Heart left ventricle (tissue), 13 donors: Measurements from ENCODE around the gene CCSER1.

Experiments used
- CTCF ChIP-seq, 12 donors: fragments of 200-600 bp; sonication (generic) in 4 of 12; IDR thresholded peaks; one replicate each; pipeline versions ENCODE4 v1.5.0 to v1.8.0; 2018 to 2022; ENCODE audit warnings: antibody characterized with exemption in 12 of 12, mild to moderate bottlenecking in 5 of 12
- POLR2A ChIP-seq, 2 donors: fragments of 450-650 bp; IDR thresholded peaks; one replicate each; pipeline ENCODE4 v1.6.1; 2017; ENCODE audit warnings: antibody characterized with exemption in 2 of 2, mild to moderate bottlenecking in 2 of 2, moderate library complexity in 2 of 2
- donor health status: ischemic (EF 13 %, LVEDD 7.1; RV severe dilation, severe dysfunction).
- donor health status: DM: no; HTN: yes; CAD: no.
- donor health status: DM: no; HTN: no; CAD: no.
- donor health status: ischemic (EF 25% LVEDD 6.9; RV normal size, moderate dysfunction).
- donor health status: ischemic (EF 25% LVEDD 5.7; RV mildly dilated, moderate dysfunction).
- donor health status: ischemic (EF 35%, LVEDD 5.7; RV mildly dilated, moderate dysfunction).
- donor health status: nonischemic (EF 11% LVEDD 7.7; RV severe dilation, severe dysfunction).
- donor health status: DM: yes; HTN: yes; CAD: no.
- donor health status: PGD.
- donor health status: ischemic (EF 29% LVEDD 5.4; RV normal size, mild dysfunction).
- donor health status: nonischemic (EF 23%, LVEDD 6.1; RV moderate dilation, normal function).

- TF ChIP-seq CTCF (IDR thresholded peaks at IDR 0.05) (no peak), POLR2A (IDR thresholded peaks at IDR 0.05) (no peak)
Measured at GRCh38 chr4:90906239-90906638, 779.0 kb downstream of the CCSER1 start.
